NOMO-1 (cell line): ENCODE results near the gene TBXA2R.

Experiments used
- DNase-seq, 2 experiments: peaks; one replicate each; lab custom pipeline; 2025; ENCODE audit not compliant: unreplicated experiment in 2 of 2; lab: John Stamatoyannopoulos, UW

TBXA2R gene

GRCh38 chr19:3620817-3621547, 14.3 kb upstream of the TBXA2R start:
- DNase-seq, result no peak

GRCh38 chr19:3620145-3620816, 13.6 kb upstream of the TBXA2R start:
- DNase-seq, result no peak

- no peak for DNase-seq
These were observed 12.9 kb upstream of the TBXA2R start for GRCh38 chr19:3619631-3620012.

GRCh38 chr19:3618811-3619630, 12.3 kb upstream of the TBXA2R start:
- no peak for DNase-seq

GRCh38 chr19:3618144-3618810, 11.6 kb upstream of the TBXA2R start:
- no peak for DNase-seq

GRCh38 chr19:3617463-3617862, 10.8 kb upstream of the TBXA2R start:
- no peak for DNase-seq

- no peak for DNase-seq
These were observed 9.0 kb upstream of the TBXA2R start for GRCh38 chr19:3615524-3616135.

- DNase-seq, result no peak
These were observed 8.3 kb upstream of the TBXA2R start for GRCh38 chr19:3614858-3615505.

GRCh38 chr19:3613818-3614661, 7.4 kb upstream of the TBXA2R start:
- no peak for DNase-seq

- DNase-seq, result no peak
These were observed 6.4 kb upstream of the TBXA2R start for GRCh38 chr19:3612901-3613741.

GRCh38 chr19:3612330-3612729, 5.7 kb upstream of the TBXA2R start:
- no peak for DNase-seq

GRCh38 chr19:3611841-3612240, 5.2 kb upstream of the TBXA2R start:
- DNase-seq, result no peak

- DNase-seq, result no peak
These were observed 4.4 kb upstream of the TBXA2R start for GRCh38 chr19:3610745-3611717.

GRCh38 chr19:3609779-3610719, 3.4 kb upstream of the TBXA2R start:
- no peak for DNase-seq

GRCh38 chr19:3608750-3609322, 2.2 kb upstream of the TBXA2R start:
- DNase-seq, result no peak
